Lung (tissue), 12 donors: Measurements from ENCODE around the gene PNPLA2. TPM values are rescaled to one million over a fixed set of nuclear protein-coding genes. Genes with fewer than 3 reads are reported as not detected.

Experiments
- ATAC-seq: fragments of 200-7000 bp; cut with Tn5 transposase; one replicate; pipeline ENCODE4 v1.9.1; 2020; ENCODE audit warnings: moderate number of reproducible peaks; ENCODE audit not compliant: insufficient read depth, low FRiP score
- DNase-seq, 3 donors: peaks; one replicate each; pipeline ENCODE4 v3.0.0-alpha.2; 2013 to 2017
- H3K27ac ChIP-seq, 2 donors: one replicate each; pipeline ENCODE4 v1.5.1; 2013; ENCODE audit warnings: mild to moderate bottlenecking in 2 of 2, moderate library complexity in 2 of 2, control low read depth in 1 of 2, inconsistent platforms in 1 of 2, low read depth in 1 of 2, low read length in 1 of 2
- H3K27me3 ChIP-seq, 3 donors: one replicate each; pipeline ENCODE4 v1.5.1; 2013; ENCODE audit warnings: low read length in 2 of 3; ENCODE audit not compliant: control insufficient read depth in 3 of 3, insufficient read depth in 3 of 3
- H3K36me3 ChIP-seq, 4 donors: one replicate each; pipeline ENCODE4 v1.5.1; 2013; ENCODE audit warnings: low read length in 4 of 4, mild to moderate bottlenecking in 1 of 4, moderate library complexity in 1 of 4; ENCODE audit not compliant: control insufficient read depth in 4 of 4, insufficient read depth in 4 of 4
- H3K4me1 ChIP-seq, 5 donors: one replicate each; pipeline ENCODE4 v1.5.1; 2013; ENCODE audit warnings: low read length in 5 of 5, mild to moderate bottlenecking in 2 of 5, moderate library complexity in 1 of 5; ENCODE audit not compliant: control insufficient read depth in 5 of 5, insufficient read depth in 5 of 5
- H3K4me3 ChIP-seq: one replicate; pipeline ENCODE4 v1.5.1; 2013; ENCODE audit warnings: mild to moderate bottlenecking, control low read depth, moderate library complexity
- H3K9ac ChIP-seq, 2 donors: one replicate each; pipeline ENCODE4 v1.5.1; 2013; ENCODE audit warnings: low read length in 2 of 2, control low read depth in 1 of 2; ENCODE audit not compliant: insufficient read depth in 1 of 2
- H3K9me3 ChIP-seq, 4 donors: one replicate each; pipeline ENCODE4 v1.5.1; 2013; ENCODE audit warnings: low read length in 3 of 4, mild to moderate bottlenecking in 1 of 4, moderate library complexity in 1 of 4; ENCODE audit not compliant: control insufficient read depth in 4 of 4, insufficient read depth in 3 of 4
- CTCF ChIP-seq: IDR thresholded peaks from 2 replicates; pipeline ENCODE4 v1.5.1; 2012; ENCODE audit warnings: mild to moderate bottlenecking; ENCODE audit errors: control extremely low read depth, extremely low read depth
- WGBS, 2 donors: extraction: QIAGEN DNeasy Blood & Tissue Kit; methylation state at CpG; one replicate each; pipeline ENCODE4 v1.1.7; 2013; 5-methylcytosine and 5-hydroxymethylcytosine counted together
- polyA plus RNA-seq, 2 donors: library from polyadenylated mRNA; stranded (reverse); fragments of 200-250 nt; gene quantifications; one replicate each; pipeline ENCODE4 v1.2.1, GENCODE V29; 2013
- total RNA-seq, 2 donors: library from RNA; depleted of rRNA in 1 of 2; stranded (reverse); fragments of >200 nt in 1 of 2; gene quantifications; one replicate each; pipeline ENCODE4 v1.2.1, GENCODE V29; 2014 to 2021
- donor health status: control.
- donor health status: control.
- donor health status: Bipolar disorder and iron deficiency.
- donor health status: healthy.
- donor health status: DM: yes; HTN: yes; CAD: no.

Gene PNPLA2
- total and polyA plus RNA-seq, 4 donors: 65.1 to 160 (median 84.2) TPM

DNA sequence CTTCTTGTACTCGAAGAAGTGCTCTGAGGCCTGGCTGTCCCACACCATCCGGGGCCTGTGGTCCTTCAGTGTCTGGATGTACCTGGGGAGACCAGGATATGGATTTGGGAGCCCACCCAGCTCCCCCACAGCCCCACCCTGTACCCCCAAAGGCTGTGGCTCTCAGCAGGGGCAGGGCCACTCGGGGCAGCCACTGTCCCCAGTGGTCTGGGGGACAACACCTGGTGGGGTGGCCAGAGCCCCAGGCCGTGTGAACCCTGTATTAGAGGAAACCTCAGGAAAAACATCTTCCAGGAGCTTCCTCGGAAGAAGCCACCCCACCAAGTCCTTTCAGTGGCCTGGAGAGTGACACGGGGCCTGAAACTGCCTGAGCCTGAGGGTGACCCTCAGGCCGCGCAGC, 51.7 kb downstream of the PNPLA2 start:
- no peak for ATAC-seq
- WGBS, 2 donors: 84 to 87% methylated on average over 8 of the region's 8 CpGs
- TF ChIP-seq CTCF: no peak
- Histone ChIP-seq H3K4me1 (peaks cover 0 to 8% (median 0%) of the 10 kb centered on the region in 5 donors), H3K9ac (no peak overlapping the region), H3K36me3 (peaks cover 0 to 18% (median 4%) of the 10 kb centered on the region in 4 donors), H3K9me3 (no peaks in the 10 kb centered on the region), H3K27me3 (no peaks in the 10 kb centered on the region), H3K27ac (no peak overlapping the region), H3K4me3 (no peak overlapping the region)
- no peak for DNase-seq

- H3K4me1 ChIP-seq: peaks cover 0 to 8% (median 0%) of the 10 kb centered on the region in 5 donors
- no peaks in the 10 kb centered on the region for H3K9me3 ChIP-seq
- no peaks in the 10 kb centered on the region for H3K27me3 ChIP-seq
- no peak overlapping the region for H3K4me3 ChIP-seq
- WGBS, 2 donors: 77 to 84% methylated on average over 9 of the region's 9 CpGs
- no peak overlapping the region for H3K27ac ChIP-seq
- no peak for ATAC-seq
- TF ChIP-seq CTCF: no peak
- no peak for DNase-seq
- H3K9ac ChIP-seq: no peak overlapping the region
- H3K36me3 ChIP-seq: peaks cover 0 to 10% (median 4%) of the 10 kb centered on the region in 4 donors
Measured at GRCh38 chr11:871472-871871, 52.8 kb downstream of the PNPLA2 start.

- WGBS, 2 donors: 91 to 94% methylated on average over 9 of the region's 9 CpGs
- no peak overlapping the region for H3K4me3 ChIP-seq
- ATAC-seq (no peak), DNase-seq (no peak)
- no peaks in the 10 kb centered on the region for H3K9me3 ChIP-seq
- peaks cover 0 to 8% (median 0%) of the 10 kb centered on the region in 5 donors for H3K4me1 ChIP-seq
- H3K27me3 ChIP-seq: no peaks in the 10 kb centered on the region
- no peak overlapping the region for H3K27ac ChIP-seq
- no peak for TF ChIP-seq CTCF
- peaks cover 0 to 6% (median 4%) of the 10 kb centered on the region in 4 donors for H3K36me3 ChIP-seq
- H3K9ac ChIP-seq: no peak overlapping the region
Measured at GRCh38 chr11:872799-873198, 54.1 kb downstream of the PNPLA2 start.

- Histone ChIP-seq H3K36me3 (peaks cover 0 to 6% (median 2%) of the 10 kb centered on the region in 4 donors), H3K9me3 (no peaks in the 10 kb centered on the region), H3K27me3 (no peaks in the 10 kb centered on the region), H3K4me1 (peaks cover 0 to 8% (median 0%) of the 10 kb centered on the region in 5 donors), H3K27ac (no peak overlapping the region), H3K4me3 (no peak overlapping the region), H3K9ac (peak overlapping the region in 1 of 2 donors; percentile 11)
- 63 to 78% methylated on average over 12 of the region's 12 CpGs for WGBS, 2 donors
- TF ChIP-seq CTCF: no peak
- peak in 2 of 3 donors; percentile 64 to 74 for DNase-seq
- ATAC-seq: no peak
Measured at GRCh38 chr11:873706-874105, 55.0 kb downstream of the PNPLA2 start.
